SK-N-SH treated with all-trans-retinoic acid at 6 μM for 48 hours (cell line): ENCODE data around the gene LRRC8C.

Experiments used
- ATAC-seq: fragments of 200-7000 bp; cut with Tn5 transposase; 3 replicates; pipeline ENCODE4 v1.9.1; 2020; ENCODE audit warnings: mild to moderate bottlenecking, moderate library complexity
- BACH2 ChIP-seq: fragments of 250-450 bp; sonication (Bioruptor Pico); IDR thresholded peaks from 2 replicates; pipeline ENCODE4 v1.9.0; 2021; ENCODE audit warnings: mild to moderate bottlenecking, borderline replicate concordance
- CSDC2 ChIP-seq: fragments of 250-450 bp; sonication (Bioruptor Pico); IDR thresholded peaks from 2 replicates; pipeline ENCODE4 v1.5.0; 2020; ENCODE audit warnings: mild to moderate bottlenecking, moderate library complexity
- ESRRG ChIP-seq: fragments of 250-450 bp; sonication (Bioruptor Pico); IDR thresholded peaks from 2 replicates; pipeline ENCODE4 v1.6.1; 2021; ENCODE audit warnings: mild to moderate bottlenecking
- GLIS3 ChIP-seq: fragments of 250-450 bp; sonication (Bioruptor Pico); IDR thresholded peaks from 2 replicates; pipeline ENCODE4 v1.5.0; 2020; ENCODE audit warnings: mild to moderate bottlenecking, moderate library complexity
- ISL1 ChIP-seq: fragments of 250-450 bp; sonication (Bioruptor Pico); IDR thresholded peaks from 2 replicates; pipeline ENCODE4 v2.1.2; 2022; ENCODE audit warnings: mild to moderate bottlenecking, moderate library complexity
- OSR1 ChIP-seq: fragments of 250-450 bp; sonication (Bioruptor Pico); IDR thresholded peaks from 2 replicates; pipeline ENCODE4 v1.8.0; 2022; ENCODE audit warnings: moderate library complexity, mild to moderate bottlenecking, inconsistent platforms
- PPARA ChIP-seq: fragments of 250-450 bp; sonication (Bioruptor Pico); IDR thresholded peaks from 2 replicates; pipeline ENCODE4 v1.5.0; 2020; ENCODE audit warnings: mild to moderate bottlenecking, borderline replicate concordance
- RARB ChIP-seq: fragments of 250-450 bp; sonication (Bioruptor Pico); IDR thresholded peaks from 2 replicates; pipeline ENCODE4 v1.8.0; 2021; ENCODE audit warnings: mild to moderate bottlenecking, moderate library complexity
- SNAI2 ChIP-seq: fragments of 250-450 bp; sonication (Bioruptor Pico); IDR thresholded peaks from 2 replicates; pipeline ENCODE4 v1.5.0; 2020; ENCODE audit warnings: mild to moderate bottlenecking, moderate library complexity
- TCF4 ChIP-seq: fragments of 250-450 bp; sonication (Bioruptor Pico); IDR thresholded peaks from 2 replicates; pipeline ENCODE4 v1.8.0; 2021; ENCODE audit warnings: mild to moderate bottlenecking, moderate library complexity, borderline replicate concordance
- TOX ChIP-seq: fragments of 250-450 bp; sonication (Bioruptor Pico); IDR thresholded peaks from 2 replicates; pipeline ENCODE4 v1.8.0; 2021; ENCODE audit warnings: mild to moderate bottlenecking, moderate library complexity, borderline replicate concordance
- ZC3H10 ChIP-seq: fragments of 250-450 bp; sonication (Bioruptor Pico); IDR thresholded peaks from 2 replicates; pipeline ENCODE4 v1.5.1; 2021; ENCODE audit warnings: mild to moderate bottlenecking, moderate library complexity
- ZFP3 ChIP-seq: fragments of 250-450 bp; sonication (Bioruptor Pico); IDR thresholded peaks from 2 replicates; pipeline ENCODE4 v1.5.0; 2020; ENCODE audit warnings: mild to moderate bottlenecking, moderate library complexity
- ZFP30 ChIP-seq: fragments of 450-650 bp; formaldehyde crosslinking; IDR thresholded peaks from 2 replicates; pipeline ENCODE4 v1.5.0; 2022; ENCODE audit warnings: mild to moderate bottlenecking, moderate library complexity
- ZNF565 ChIP-seq: fragments of 450-650 bp; formaldehyde crosslinking; conservative IDR thresholded peaks from 2 replicates; pipeline ENCODE4 v1.5.0; 2020; ENCODE audit warnings: low read depth, mild to moderate bottlenecking, moderate library complexity
- ZNF8 ChIP-seq: fragments of 450-650 bp; formaldehyde crosslinking; IDR thresholded peaks from 2 replicates; pipeline ENCODE4 v1.5.0; 2020; ENCODE audit warnings: mild to moderate bottlenecking, moderate library complexity
- TF ChIP-seq, protein P1 (sequence below): fragments of 250-450 bp; sonication (Bioruptor Pico); IDR thresholded peaks from 2 replicates; pipeline ENCODE4 v1.5.1; 2020; ENCODE audit warnings: low read depth, mild to moderate bottlenecking, moderate library complexity
- TF ChIP-seq, protein P2 (sequence below): fragments of 250-450 bp; sonication (Bioruptor Pico); IDR thresholded peaks from 2 replicates; pipeline ENCODE4 v1.5.0; 2020; ENCODE audit warnings: mild to moderate bottlenecking, moderate library complexity
- TF ChIP-seq, protein P3 (sequence below): fragments of 250-450 bp; sonication (Bioruptor Pico); IDR thresholded peaks from 2 replicates; pipeline ENCODE4 v1.8.0; 2020; ENCODE audit warnings: mild to moderate bottlenecking, moderate library complexity, borderline replicate concordance
- TF ChIP-seq, protein P4 (sequence below): fragments of 250-450 bp; sonication (Bioruptor Pico); IDR thresholded peaks from 2 replicates; pipeline ENCODE4 v1.8.0; 2021; ENCODE audit warnings: low read depth, mild to moderate bottlenecking, moderate library complexity, borderline replicate concordance

LRRC8C gene

DNA sequence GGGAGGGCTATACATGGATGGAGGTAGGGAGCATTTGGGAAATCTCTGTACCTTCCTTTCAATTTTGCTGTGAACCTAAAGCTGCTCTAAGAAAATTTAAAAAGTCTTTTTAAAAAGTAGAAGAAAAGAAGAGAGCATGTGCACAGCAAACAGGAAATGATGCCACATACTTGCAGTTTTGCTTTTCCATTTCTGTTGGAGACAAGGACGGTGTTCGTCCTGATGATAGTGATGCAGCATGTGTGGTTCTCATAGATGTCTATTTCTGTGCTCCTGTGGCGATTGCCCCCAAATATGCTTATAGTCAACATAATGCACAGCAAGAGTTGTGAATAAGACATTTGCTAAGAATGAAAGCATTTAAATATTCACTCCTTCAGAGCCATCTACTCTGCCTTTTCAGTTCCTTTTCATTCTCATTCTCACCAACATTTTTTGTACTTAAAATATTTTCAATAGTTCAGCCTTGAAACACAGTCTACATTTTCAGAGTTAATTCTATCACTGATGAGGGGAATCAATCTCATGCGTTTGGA is 66.6 kb downstream of the LRRC8C start:
- no peak for ATAC-seq
- TF ChIP-seq CSDC2 = no peak
- no peak for TF ChIP-seq TCF4 (CRISPR knock-in tag)
- TF ChIP-seq, protein P1, sequence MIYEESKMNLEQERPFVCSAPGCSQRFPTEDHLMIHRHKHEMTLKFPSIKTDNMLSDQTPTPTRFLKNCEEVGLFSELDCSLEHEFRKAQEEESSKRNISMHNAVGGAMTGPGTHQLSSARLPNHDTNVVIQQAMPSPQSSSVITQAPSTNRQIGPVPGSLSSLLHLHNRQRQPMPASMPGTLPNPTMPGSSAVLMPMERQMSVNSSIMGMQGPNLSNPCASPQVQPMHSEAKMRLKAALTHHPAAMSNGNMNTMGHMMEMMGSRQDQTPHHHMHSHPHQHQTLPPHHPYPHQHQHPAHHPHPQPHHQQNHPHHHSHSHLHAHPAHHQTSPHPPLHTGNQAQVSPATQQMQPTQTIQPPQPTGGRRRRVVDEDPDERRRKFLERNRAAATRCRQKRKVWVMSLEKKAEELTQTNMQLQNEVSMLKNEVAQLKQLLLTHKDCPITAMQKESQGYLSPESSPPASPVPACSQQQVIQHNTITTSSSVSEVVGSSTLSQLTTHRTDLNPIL (CRISPR knock-in tag) = no peak
- no peak for TF ChIP-seq SNAI2 (CRISPR knock-in tag)
- TF ChIP-seq RARB (CRISPR knock-in tag) = no peak
- no peak for TF ChIP-seq ZC3H10 (CRISPR knock-in tag)
- no peak for TF ChIP-seq ZNF565 (CRISPR knock-in tag)
- no peak for TF ChIP-seq GLIS3 (CRISPR knock-in tag)
- TF ChIP-seq ZFP3 (CRISPR knock-in tag) = no peak
- TF ChIP-seq, protein P2, sequence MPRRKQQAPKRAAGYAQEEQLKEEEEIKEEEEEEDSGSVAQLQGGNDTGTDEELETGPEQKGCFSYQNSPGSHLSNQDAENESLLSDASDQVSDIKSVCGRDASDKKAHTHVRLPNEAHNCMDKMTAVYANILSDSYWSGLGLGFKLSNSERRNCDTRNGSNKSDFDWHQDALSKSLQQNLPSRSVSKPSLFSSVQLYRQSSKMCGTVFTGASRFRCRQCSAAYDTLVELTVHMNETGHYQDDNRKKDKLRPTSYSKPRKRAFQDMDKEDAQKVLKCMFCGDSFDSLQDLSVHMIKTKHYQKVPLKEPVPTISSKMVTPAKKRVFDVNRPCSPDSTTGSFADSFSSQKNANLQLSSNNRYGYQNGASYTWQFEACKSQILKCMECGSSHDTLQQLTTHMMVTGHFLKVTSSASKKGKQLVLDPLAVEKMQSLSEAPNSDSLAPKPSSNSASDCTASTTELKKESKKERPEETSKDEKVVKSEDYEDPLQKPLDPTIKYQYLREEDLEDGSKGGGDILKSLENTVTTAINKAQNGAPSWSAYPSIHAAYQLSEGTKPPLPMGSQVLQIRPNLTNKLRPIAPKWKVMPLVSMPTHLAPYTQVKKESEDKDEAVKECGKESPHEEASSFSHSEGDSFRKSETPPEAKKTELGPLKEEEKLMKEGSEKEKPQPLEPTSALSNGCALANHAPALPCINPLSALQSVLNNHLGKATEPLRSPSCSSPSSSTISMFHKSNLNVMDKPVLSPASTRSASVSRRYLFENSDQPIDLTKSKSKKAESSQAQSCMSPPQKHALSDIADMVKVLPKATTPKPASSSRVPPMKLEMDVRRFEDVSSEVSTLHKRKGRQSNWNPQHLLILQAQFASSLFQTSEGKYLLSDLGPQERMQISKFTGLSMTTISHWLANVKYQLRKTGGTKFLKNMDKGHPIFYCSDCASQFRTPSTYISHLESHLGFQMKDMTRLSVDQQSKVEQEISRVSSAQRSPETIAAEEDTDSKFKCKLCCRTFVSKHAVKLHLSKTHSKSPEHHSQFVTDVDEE = no peak
- no peak for TF ChIP-seq ISL1 (CRISPR knock-in tag)
- no peak for TF ChIP-seq BACH2 (CRISPR knock-in tag)
- no peak for TF ChIP-seq ZNF8 (CRISPR knock-in tag)
- TF ChIP-seq, protein P3, sequence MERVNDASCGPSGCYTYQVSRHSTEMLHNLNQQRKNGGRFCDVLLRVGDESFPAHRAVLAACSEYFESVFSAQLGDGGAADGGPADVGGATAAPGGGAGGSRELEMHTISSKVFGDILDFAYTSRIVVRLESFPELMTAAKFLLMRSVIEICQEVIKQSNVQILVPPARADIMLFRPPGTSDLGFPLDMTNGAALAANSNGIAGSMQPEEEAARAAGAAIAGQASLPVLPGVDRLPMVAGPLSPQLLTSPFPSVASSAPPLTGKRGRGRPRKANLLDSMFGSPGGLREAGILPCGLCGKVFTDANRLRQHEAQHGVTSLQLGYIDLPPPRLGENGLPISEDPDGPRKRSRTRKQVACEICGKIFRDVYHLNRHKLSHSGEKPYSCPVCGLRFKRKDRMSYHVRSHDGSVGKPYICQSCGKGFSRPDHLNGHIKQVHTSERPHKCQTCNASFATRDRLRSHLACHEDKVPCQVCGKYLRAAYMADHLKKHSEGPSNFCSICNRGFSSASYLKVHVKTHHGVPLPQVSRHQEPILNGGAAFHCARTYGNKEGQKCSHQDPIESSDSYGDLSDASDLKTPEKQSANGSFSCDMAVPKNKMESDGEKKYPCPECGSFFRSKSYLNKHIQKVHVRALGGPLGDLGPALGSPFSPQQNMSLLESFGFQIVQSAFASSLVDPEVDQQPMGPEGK (CRISPR knock-in tag) = no peak
- no peak for TF ChIP-seq PPARA (CRISPR knock-in tag)
- TF ChIP-seq TOX (CRISPR knock-in tag) = no peak
- no peak for TF ChIP-seq OSR1 (CRISPR knock-in tag)
- TF ChIP-seq, all 23 proteins: peak for 0

DNA sequence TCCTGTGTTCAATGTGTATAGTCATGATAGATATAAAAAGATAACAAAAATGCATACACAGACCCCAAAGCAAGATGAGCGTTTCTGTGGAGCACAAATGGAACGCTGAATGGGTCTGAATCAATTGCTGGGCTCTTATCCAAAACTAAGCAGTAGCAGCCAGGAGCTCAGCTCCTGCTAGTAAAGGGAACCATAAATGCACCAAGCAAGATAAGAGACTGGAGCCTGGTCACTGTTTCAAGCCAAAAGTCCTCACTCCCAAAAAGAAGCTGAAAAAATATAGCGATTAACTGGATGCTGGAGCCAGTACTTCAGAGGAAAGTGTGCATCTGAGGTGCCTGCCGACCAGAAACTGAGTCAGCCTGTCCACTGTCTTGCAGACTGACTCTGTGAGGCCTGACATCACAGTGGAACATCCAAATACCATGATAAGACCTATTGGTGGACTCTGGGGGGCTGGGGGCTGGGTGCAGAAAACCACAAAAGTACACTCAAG is 68.9 kb downstream of the LRRC8C start:
- TF ChIP-seq TCF4 (CRISPR knock-in tag) (peak; percentile 39; the same call in 1 of the 2 replicates), SNAI2 (CRISPR knock-in tag) (no peak), PPARA (CRISPR knock-in tag) (no peak), ISL1 (CRISPR knock-in tag) (peak; percentile 47), TOX (CRISPR knock-in tag) (no peak)
- TF ChIP-seq, protein P1 (CRISPR knock-in tag) = no peak
- TF ChIP-seq, protein P2 = peak; percentile 79
- peak; percentile 47; the same call in 1 of the 3 replicates for ATAC-seq

DNA sequence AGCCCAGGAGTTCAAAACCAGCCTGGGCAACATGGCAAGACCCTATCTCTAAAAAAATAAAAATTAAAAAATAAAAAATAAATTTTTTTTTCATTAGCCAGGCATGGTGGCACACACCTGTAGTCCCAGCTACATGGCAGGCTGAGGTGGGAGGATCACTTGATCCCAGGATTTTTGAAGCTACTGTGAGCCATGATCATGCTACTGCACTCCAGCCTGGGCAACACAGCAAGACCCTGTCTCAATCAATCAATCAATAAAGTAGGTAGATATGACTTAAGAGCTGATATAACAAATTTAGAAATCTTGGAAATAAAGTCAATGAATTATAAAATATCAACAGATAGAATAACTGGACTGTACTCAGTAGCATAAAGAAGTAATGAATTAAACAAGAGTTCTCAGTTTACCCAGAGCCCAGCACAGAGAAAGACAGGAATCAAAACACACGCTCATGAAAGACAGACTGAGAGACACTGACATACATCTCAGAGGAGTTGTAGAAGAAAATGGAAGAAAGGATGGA is 69.7 kb downstream of the LRRC8C start:
- no peak for ATAC-seq
- TF ChIP-seq BACH2 (CRISPR knock-in tag) = no peak
- no peak for TF ChIP-seq ISL1 (CRISPR knock-in tag)
- TF ChIP-seq, protein P4, sequence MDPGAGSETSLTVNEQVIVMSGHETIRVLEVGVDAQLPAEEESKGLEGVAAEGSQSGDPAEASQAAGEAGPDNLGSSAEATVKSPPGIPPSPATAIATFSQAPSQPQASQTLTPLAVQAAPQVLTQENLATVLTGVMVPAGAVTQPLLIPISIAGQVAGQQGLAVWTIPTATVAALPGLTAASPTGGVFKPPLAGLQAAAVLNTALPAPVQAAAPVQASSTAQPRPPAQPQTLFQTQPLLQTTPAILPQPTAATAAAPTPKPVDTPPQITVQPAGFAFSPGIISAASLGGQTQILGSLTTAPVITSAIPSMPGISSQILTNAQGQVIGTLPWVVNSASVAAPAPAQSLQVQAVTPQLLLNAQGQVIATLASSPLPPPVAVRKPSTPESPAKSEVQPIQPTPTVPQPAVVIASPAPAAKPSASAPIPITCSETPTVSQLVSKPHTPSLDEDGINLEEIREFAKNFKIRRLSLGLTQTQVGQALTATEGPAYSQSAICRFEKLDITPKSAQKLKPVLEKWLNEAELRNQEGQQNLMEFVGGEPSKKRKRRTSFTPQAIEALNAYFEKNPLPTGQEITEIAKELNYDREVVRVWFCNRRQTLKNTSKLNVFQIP (CRISPR knock-in tag) = no peak
- TF ChIP-seq CSDC2 = no peak
- no peak for TF ChIP-seq ESRRG
- no peak for TF ChIP-seq ZFP30 (CRISPR knock-in tag)
- TF ChIP-seq, protein P2 = no peak
- TF ChIP-seq TOX (CRISPR knock-in tag) = no peak
- no peak for TF ChIP-seq SNAI2 (CRISPR knock-in tag)
- no peak for TF ChIP-seq ZNF8 (CRISPR knock-in tag)
